Sigmoid colon (tissue), 7 donors: ENCODE results near the gene OR5W2. TPM values are rescaled to one million over a fixed set of nuclear protein-coding genes. Genes with fewer than 3 reads are reported as not detected.

Experiments
- polyA plus RNA-seq, 3 donors: library from polyadenylated mRNA; stranded (reverse); fragments of 200-250 nt; gene quantifications; one replicate each; pipeline ENCODE4 v1.2.3, GENCODE V29; 2013
- small RNA-seq, 3 donors: library from RNA; depleted of rRNA; stranded (forward); fragments of <200 nt; gene quantifications; one replicate each; pipeline ENCODE3, GENCODE V24; 2016
- total RNA-seq, 4 donors: library from RNA; depleted of rRNA; stranded (reverse); fragments of >200 nt; gene quantifications; one replicate each; pipeline ENCODE4 v1.1.0, GENCODE V29; 2016
- donor health status: healthy with polysubstance abuse.
- donor health status: Bipolar disorder and iron deficiency.
- donor health status: healthy.

OR5W2 gene
- total and polyA plus RNA-seq, 7 donors, result not detected

Small RNA genes lying within 50 kb of the gene (small RNA-seq; reads per million reads assigned to genes)
- gene AC036111.3, result 0 reads per million in 3 donors

Other genes starting within 250 kb of the OR5W2 start
- gene OR5D13, start 141.1 kb downstream of the OR5W2 start, total RNA-seq, result not detected
- gene OR5D13, start 141.1 kb downstream of the OR5W2 start, polyA plus RNA-seq, result not detected
- gene OR5D14, start 119.0 kb downstream of the OR5W2 start, total RNA-seq, result not detected
- not detected for gene OR5D14, start 119.0 kb downstream of the OR5W2 start, polyA plus RNA-seq
- not detected for gene OR5L1, start 103.2 kb downstream of the OR5W2 start, total RNA-seq
- not detected for gene OR5L1, start 103.2 kb downstream of the OR5W2 start, polyA plus RNA-seq
- gene OR5D18, start 95.0 kb downstream of the OR5W2 start, total RNA-seq, result not detected
- gene OR5D18, start 95.0 kb downstream of the OR5W2 start, polyA plus RNA-seq, result not detected
- gene OR5L2, start 87.4 kb downstream of the OR5W2 start, total RNA-seq, result not detected
- gene OR5L2, start 87.4 kb downstream of the OR5W2 start, polyA plus RNA-seq, result not detected
- not detected for gene OR5D16, start 75.8 kb downstream of the OR5W2 start, total RNA-seq
- not detected for gene OR5D16, start 75.8 kb downstream of the OR5W2 start, polyA plus RNA-seq
- gene TRIM51, start 31.3 kb downstream of the OR5W2 start, total RNA-seq, result not detected
- not detected for gene TRIM51, start 31.3 kb downstream of the OR5W2 start, polyA plus RNA-seq
- not detected for gene OR5I1, start 21.8 kb upstream of the OR5W2 start, total RNA-seq
- gene OR5I1, start 21.8 kb upstream of the OR5W2 start, polyA plus RNA-seq, result not detected
- gene OR10AG1, start 55.4 kb upstream of the OR5W2 start, total RNA-seq, result not detected
- gene OR10AG1, start 55.4 kb upstream of the OR5W2 start, polyA plus RNA-seq, result not detected
- gene OR5F1, start 80.0 kb upstream of the OR5W2 start, total RNA-seq, result not detected
- not detected for gene OR5F1, start 80.0 kb upstream of the OR5W2 start, polyA plus RNA-seq
- not detected for gene OR5AS1, start 113.1 kb upstream of the OR5W2 start, total RNA-seq
- gene OR5AS1, start 113.1 kb upstream of the OR5W2 start, polyA plus RNA-seq, result not detected
- gene OR8I2, start 178.7 kb upstream of the OR5W2 start, total RNA-seq, result not detected
- not detected for gene OR8I2, start 178.7 kb upstream of the OR5W2 start, polyA plus RNA-seq
- not detected for gene OR8H2, start 189.1 kb upstream of the OR5W2 start, total RNA-seq
- not detected for gene OR8H2, start 189.1 kb upstream of the OR5W2 start, polyA plus RNA-seq
- not detected for gene OR8H3, start 207.8 kb upstream of the OR5W2 start, total RNA-seq
- gene OR8H3, start 207.8 kb upstream of the OR5W2 start, polyA plus RNA-seq, result not detected
- gene OR8J3, start 225.6 kb upstream of the OR5W2 start, total RNA-seq, result not detected
- gene OR8J3, start 225.6 kb upstream of the OR5W2 start, polyA plus RNA-seq, result not detected
- gene OR8K5, start 245.7 kb upstream of the OR5W2 start, total RNA-seq, result not detected
- not detected for gene OR8K5, start 245.7 kb upstream of the OR5W2 start, polyA plus RNA-seq